ENCODE data around the gene ING3.

GRCh38 chr7:120996333-120996987 lies 45.9 kb downstream of the ING3 start:
- TF ChIP-seq CTCF (conservative IDR thresholded peaks at IDR 0.05; ENCODE audit: low read length): no peak
- no peak for TF ChIP-seq EZH2phosphoT487 (IDR thresholded peaks at IDR 0.05; ENCODE audit: borderline replicate concordance, low read depth, low read length)

Measured in OCI-LY7 (cell line).